ENCODE results near the gene C19orf12.

The C19orf12 gene

GRCh38 chr19:29662278-29662603 lies 52.8 kb downstream of the C19orf12 start:
- DNase-seq = no peak

GRCh38 chr19:29660835-29661234 lies 54.2 kb downstream of the C19orf12 start:
- DNase-seq = no peak

GRCh38 chr19:29658221-29658991 lies 56.7 kb downstream of the C19orf12 start:
- DNase-seq = no peak

- no peak for DNase-seq
Observed at GRCh38 chr19:29655648-29656335, 59.3 kb downstream of the C19orf12 start.

- no peak for DNase-seq
Observed at GRCh38 chr19:29653398-29653797, 61.7 kb downstream of the C19orf12 start.

- DNase-seq = no peak
Observed at GRCh38 chr19:29651622-29652394, 63.3 kb downstream of the C19orf12 start.

DNA sequence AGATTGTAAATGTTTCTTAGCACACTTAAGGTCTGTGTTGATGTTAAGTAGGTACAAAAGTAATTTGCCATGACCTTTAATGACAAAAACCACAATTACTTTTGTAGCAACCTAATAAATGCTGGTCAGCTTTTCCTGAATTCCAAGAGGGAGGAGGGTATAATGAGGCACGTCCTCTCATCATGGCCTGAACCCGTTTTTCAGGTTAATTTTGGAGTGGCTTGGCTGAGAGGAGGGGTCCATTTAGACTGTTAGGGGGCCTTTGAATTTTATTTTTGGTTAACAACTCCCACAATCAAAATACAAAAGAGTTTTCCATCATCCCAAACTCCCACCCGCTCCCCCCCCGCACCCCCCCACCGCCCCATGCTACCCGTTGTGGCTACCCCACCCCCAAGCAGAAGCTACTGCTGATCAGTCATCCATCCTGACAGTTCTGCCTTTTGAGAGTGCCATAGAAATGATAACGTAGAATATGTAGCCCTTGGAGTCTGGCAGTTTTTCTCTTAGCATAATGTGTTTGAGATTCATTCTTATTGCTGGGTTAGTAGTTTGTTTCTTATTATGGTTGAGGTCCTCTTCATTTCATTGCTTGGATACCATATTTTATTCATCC lies 64.2 kb downstream of the C19orf12 start:
- no peak for DNase-seq
